ENCODE results near the gene ROCK2. TPM values are rescaled to one million over a fixed set of nuclear protein-coding genes. Genes with fewer than 3 reads are reported as not detected.

The ROCK2 gene
- total RNA-seq, 1 donor from 2014 or later, result 61.4 TPM

- Mint-ChIP-seq H3K9me3 (ENCODE audit: low read depth) (no peaks in the 10 kb centered on the region), H3K27me3 (ENCODE audit: low read depth) (no peaks in the 10 kb centered on the region), H3K4me1 (ENCODE audit: low read depth) (peaks cover 32% of the 10 kb centered on the region), H3K4me3 (ENCODE audit: unreplicated experiment) (no peak overlapping the region), H3K27ac (ENCODE audit: unreplicated experiment) (no peak overlapping the region), H3K36me3 (ENCODE audit: low read depth) (no peaks in the 10 kb centered on the region)
- DNase-seq (ENCODE audit: low spot score), result no peak
- TF ChIP-seq CTCF (IDR thresholded peaks at IDR 0.05), result no peak
Measured at GRCh38 chr2:11367170-11367730, 22.8 kb upstream of the ROCK2 start.

GRCh38 chr2:11366326-11366741, 21.9 kb upstream of the ROCK2 start:
- Mint-ChIP-seq H3K36me3 (ENCODE audit: low read depth) (no peaks in the 10 kb centered on the region), H3K27me3 (ENCODE audit: low read depth) (no peaks in the 10 kb centered on the region), H3K27ac (ENCODE audit: unreplicated experiment) (no peak overlapping the region), H3K4me1 (ENCODE audit: low read depth) (peaks cover 27% of the 10 kb centered on the region), H3K4me3 (ENCODE audit: unreplicated experiment) (no peak overlapping the region), H3K9me3 (ENCODE audit: low read depth) (no peaks in the 10 kb centered on the region)
- DNase-seq (ENCODE audit: low spot score), result no peak
- TF ChIP-seq CTCF (IDR thresholded peaks at IDR 0.05), result no peak

- no peak for DNase-seq (ENCODE audit: low spot score)
- Mint-ChIP-seq H3K27ac (ENCODE audit: unreplicated experiment) (no peak overlapping the region), H3K4me3 (ENCODE audit: unreplicated experiment) (no peak overlapping the region), H3K9me3 (ENCODE audit: low read depth) (no peaks in the 10 kb centered on the region), H3K27me3 (ENCODE audit: low read depth) (no peaks in the 10 kb centered on the region), H3K4me1 (ENCODE audit: low read depth) (peaks cover 22% of the 10 kb centered on the region), H3K36me3 (ENCODE audit: low read depth) (no peaks in the 10 kb centered on the region)
- no peak for TF ChIP-seq CTCF (IDR thresholded peaks at IDR 0.05)
Measured at GRCh38 chr2:11365096-11365879, 20.9 kb upstream of the ROCK2 start.

GRCh38 chr2:11364565-11364887, 20.1 kb upstream of the ROCK2 start:
- H3K27ac Mint-ChIP-seq (ENCODE audit: unreplicated experiment), result no peak overlapping the region
- H3K4me3 Mint-ChIP-seq (ENCODE audit: unreplicated experiment), result no peak overlapping the region
- no peak for TF ChIP-seq CTCF (IDR thresholded peaks at IDR 0.05)
- H3K9me3 Mint-ChIP-seq (ENCODE audit: low read depth), result no peaks in the 10 kb centered on the region
- H3K36me3 Mint-ChIP-seq (ENCODE audit: low read depth), result no peaks in the 10 kb centered on the region
- peaks cover 22% of the 10 kb centered on the region for H3K4me1 Mint-ChIP-seq (ENCODE audit: low read depth)
- no peak for DNase-seq (ENCODE audit: low spot score)
- H3K27me3 Mint-ChIP-seq (ENCODE audit: low read depth), result no peaks in the 10 kb centered on the region

GRCh38 chr2:11363868-11364564, 19.6 kb upstream of the ROCK2 start:
- DNase-seq (ENCODE audit: low spot score), result no peak
- no peak overlapping the region for H3K27ac Mint-ChIP-seq (ENCODE audit: unreplicated experiment)
- TF ChIP-seq CTCF (IDR thresholded peaks at IDR 0.05), result no peak
- no peaks in the 10 kb centered on the region for H3K36me3 Mint-ChIP-seq (ENCODE audit: low read depth)
- peaks cover 24% of the 10 kb centered on the region for H3K4me1 Mint-ChIP-seq (ENCODE audit: low read depth)
- no peaks in the 10 kb centered on the region for H3K27me3 Mint-ChIP-seq (ENCODE audit: low read depth)
- H3K9me3 Mint-ChIP-seq (ENCODE audit: low read depth), result no peaks in the 10 kb centered on the region
- no peak overlapping the region for H3K4me3 Mint-ChIP-seq (ENCODE audit: unreplicated experiment)

All from chondrocyte (in vitro differentiated cells).